Activated CD4-positive, alpha-beta T cell treated with anti-CD3 and anti-CD28 coated beads for 24 hours (primary cell): ENCODE results near the gene MARF1.
A peak's percentile ranks its signal among the peaks of the same experiment; 100 is the strongest.
"Not testable (repeated sequence)": the region's sequence is repeated elsewhere in the genome, so short reads cannot be mapped to it uniquely, and the experiment has no call there.

Experiments used
- DNase-seq, 2 donors: peaks; one replicate each; pipeline ENCODE4 v3.0.0-alpha.2; 2020; ENCODE audit warnings: low read depth in 2 of 2

MARF1 gene, protein sequence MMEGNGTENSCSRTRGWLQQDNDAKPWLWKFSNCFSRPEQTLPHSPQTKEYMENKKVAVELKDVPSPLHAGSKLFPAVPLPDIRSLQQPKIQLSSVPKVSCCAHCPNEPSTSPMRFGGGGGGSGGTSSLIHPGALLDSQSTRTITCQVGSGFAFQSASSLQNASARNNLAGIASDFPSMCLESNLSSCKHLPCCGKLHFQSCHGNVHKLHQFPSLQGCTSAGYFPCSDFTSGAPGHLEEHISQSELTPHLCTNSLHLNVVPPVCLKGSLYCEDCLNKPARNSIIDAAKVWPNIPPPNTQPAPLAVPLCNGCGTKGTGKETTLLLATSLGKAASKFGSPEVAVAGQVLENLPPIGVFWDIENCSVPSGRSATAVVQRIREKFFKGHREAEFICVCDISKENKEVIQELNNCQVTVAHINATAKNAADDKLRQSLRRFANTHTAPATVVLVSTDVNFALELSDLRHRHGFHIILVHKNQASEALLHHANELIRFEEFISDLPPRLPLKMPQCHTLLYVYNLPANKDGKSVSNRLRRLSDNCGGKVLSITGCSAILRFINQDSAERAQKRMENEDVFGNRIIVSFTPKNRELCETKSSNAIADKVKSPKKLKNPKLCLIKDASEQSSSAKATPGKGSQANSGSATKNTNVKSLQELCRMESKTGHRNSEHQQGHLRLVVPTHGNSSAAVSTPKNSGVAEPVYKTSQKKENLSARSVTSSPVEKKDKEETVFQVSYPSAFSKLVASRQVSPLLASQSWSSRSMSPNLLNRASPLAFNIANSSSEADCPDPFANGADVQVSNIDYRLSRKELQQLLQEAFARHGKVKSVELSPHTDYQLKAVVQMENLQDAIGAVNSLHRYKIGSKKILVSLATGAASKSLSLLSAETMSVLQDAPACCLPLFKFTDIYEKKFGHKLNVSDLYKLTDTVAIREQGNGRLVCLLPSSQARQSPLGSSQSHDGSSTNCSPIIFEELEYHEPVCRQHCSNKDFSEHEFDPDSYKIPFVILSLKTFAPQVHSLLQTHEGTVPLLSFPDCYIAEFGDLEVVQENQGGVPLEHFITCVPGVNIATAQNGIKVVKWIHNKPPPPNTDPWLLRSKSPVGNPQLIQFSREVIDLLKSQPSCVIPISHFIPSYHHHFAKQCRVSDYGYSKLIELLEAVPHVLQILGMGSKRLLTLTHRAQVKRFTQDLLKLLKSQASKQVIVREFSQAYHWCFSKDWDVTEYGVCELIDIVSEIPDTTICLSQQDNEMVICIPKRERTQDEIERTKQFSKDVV (N-terminal part only)

DNA sequence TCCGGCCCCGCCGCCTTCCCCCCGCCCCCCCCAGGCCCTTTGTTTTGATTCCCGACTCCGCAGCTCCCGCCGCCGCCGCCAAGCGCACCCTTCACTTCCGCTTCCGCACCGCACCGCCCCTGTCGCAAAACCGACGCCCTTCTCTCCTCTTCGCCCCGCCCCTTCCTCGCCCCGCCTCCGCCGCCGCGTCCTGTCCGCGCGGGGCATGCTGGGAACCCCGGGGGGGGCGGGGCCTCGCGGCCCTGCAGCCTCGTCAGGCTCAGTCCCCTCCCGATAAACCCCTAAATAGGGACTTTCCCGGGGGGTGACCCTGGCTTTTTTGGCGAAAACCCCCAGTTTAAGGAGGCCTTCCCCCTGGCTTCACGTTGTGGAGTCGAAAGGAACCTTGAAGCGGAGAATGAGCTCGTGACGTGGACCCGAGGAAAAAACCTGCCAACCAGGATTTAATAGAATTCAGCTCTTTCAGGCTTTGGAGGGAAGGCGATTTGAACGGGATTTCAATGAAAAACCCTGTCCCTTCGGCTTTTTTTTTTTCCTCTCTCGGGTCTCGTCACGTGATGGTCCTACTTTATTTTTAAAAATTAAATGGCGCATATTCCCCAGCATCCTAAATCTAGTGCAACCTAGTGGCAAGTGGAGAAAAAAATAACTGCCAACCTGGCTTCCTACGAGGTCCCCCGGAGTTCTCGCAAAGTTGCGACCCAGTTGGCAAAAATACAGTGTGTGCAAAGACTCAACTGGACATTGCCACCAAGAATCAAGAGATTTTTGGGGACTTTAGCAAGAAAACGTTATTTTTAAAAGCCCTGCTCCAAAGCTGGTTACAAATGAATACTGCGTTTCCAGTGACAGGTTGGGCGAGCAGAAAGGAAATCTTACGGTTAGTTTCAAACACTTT lies at the start of gene MARF1:
MARF1 (minus strand) TSS at position 107 of the 898 bp plus-strand sequence. CDS start 3,921 bp downstream, outside the sequence.
- peak; percentile 99 to 100 for DNase-seq

DNA sequence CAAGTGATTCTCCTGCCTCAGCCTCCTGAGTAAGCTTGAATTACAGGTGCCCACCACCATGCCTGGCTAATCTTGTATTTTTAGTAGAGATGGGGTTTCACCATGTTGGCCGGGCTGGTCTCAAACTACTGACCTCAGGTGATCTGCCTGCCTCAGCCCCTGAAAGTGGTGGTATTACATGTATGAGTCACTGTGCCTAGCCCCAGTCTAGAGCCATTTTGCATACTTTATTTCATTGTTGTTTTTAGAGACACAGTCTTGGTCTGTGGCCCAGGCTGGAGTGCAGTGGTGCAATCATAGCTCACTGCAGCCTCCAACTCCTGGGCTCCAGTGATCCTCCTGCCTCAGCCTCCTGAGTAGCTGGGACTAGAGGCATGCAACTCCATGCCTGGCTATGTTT lies 49.6 kb upstream of the MARF1 start:
- DNase-seq = not testable (repeated sequence)

DNA sequence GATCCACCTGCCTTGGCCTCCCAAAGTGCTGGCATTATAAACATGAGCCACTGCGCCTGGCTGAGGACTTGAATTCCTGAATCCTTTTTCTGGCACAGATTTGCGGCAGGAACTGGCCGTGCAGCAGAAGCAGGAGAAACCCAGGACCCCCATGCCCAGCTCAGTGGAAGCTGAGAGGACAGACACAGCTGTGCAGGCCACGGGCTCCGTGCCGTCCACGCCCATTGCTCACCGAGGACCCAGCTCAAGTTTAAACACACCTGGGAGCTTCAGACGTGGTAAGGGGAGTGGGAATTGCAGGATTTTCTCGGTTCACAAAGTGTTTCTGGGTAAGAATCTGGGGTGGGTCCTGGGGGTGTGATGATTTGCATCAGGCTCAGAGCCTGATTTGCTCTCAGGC lies 48.1 kb upstream of the MARF1 start:
- no peak for DNase-seq

DNA sequence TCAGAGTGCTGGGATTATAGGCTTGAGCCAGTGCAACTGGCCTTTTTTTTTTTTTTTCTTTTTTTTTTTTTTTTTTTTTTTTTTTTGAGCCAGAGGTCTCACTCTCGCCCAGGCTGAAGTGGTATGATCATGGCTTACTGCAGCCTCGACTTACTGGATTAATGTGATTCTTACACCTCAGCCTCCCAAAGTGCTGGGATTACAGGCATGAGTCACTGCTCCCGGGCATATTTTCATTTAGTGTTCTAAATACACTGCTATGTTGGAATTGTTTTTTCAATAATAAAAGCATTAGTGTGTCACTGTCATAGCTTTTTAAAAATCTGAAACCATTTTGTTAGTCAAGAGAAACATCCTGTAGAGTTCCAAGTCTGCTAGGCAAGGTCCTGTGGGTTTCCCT lies 47.3 kb upstream of the MARF1 start:
- no peak for DNase-seq

DNA sequence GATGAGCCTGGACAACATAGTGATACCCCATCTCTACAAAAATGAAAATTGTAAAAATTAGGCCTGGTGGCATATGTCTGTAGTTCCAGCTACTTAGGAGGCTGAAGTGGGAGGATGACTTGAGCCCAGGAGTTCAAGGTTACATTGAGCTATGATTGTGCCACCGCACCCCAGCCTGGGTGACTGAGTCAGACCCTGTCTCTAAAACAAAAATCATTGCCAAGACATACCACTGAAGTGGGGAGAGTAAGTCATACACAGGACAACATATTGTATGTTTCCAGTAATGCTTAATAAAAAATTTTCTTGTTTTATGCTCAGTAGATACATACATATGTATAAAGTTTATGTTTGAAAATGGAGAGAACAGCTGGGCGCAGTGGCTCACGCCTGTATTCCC lies 46.3 kb upstream of the MARF1 start:
- no peak for DNase-seq

DNA sequence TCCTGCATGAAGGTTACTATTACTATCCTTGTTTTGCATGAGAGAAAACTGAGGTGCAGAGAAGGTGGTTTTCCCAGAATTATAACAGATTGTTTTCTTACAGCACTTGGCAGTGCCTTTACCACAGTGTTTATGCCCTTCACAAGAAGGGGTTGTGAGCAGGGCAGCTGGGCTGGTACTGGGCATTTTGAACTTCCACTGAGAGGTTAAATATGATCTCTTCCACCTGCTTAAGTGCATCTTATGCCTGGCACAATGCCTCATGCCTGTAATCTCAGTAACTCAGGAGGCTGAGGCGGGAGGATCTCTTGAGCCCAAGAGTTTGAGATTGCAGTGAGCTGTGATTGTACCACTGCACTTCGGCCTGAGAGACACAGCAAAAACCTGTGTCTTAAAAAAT lies 43.3 kb upstream of the MARF1 start:
- DNase-seq = no peak

DNA sequence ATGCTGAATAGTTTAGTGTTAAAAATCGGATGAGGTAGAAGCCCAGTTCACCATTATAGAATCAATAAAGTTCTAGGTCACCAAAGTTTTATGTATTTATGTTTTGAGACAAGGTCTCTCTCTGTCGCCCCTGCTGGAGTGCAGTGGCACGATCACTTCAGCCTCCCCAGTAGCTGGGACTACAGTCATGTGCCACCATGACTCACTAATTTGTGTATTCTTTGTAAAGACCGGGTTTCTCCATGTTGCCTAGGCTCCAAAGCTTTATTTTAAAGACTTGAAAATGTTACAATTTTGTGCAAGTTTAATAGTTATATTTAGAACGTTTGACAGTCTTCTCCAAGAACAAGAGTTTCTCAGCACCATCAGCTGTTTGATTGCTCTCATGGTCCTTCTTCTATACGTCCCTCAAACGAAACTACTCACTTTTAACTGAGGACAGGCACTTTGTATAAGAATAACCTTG lies 39.2 kb upstream of the MARF1 start:
- DNase-seq = peak; percentile 12 to 17

DNA sequence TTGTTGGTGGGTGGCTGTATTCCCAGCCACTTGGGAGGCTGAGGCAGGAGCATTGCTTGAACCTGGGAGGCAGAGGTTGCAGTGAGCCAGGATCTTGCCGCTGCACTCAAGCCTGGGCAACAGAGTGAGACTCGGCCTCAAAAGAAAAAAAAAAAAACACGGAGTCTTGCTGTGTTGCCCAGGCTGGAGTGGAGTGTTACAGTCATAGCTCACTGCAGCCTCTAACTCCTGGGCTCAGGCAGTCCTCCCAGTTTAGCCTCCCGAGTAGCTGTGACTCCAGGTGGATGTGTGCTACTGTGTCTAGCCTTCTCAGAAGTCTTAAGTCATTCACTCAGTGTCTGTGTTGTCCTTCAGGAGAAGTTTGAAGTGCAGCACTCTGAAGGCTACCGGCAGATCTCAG lies 34.5 kb upstream of the MARF1 start:
- no peak for DNase-seq

DNA sequence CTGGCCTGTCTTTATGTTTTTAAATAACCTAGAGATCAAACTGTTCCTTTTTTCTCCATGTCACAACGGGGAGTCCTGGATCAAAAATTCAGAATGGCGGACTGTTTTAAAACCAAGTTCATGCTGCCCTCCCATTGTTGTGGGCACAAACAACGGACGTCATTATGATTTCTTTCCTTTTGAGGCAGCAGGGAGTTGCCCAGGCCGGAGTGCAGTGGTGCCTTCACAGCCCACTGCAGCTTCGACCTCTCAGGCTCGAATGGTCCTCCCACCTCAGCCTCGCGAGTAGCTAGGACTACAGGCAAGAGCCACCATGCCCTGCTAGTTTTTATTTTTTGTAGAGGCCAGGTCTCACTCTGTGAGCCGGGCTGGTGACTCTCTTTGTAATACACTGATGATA lies 33.6 kb upstream of the MARF1 start:
- no peak for DNase-seq

DNA sequence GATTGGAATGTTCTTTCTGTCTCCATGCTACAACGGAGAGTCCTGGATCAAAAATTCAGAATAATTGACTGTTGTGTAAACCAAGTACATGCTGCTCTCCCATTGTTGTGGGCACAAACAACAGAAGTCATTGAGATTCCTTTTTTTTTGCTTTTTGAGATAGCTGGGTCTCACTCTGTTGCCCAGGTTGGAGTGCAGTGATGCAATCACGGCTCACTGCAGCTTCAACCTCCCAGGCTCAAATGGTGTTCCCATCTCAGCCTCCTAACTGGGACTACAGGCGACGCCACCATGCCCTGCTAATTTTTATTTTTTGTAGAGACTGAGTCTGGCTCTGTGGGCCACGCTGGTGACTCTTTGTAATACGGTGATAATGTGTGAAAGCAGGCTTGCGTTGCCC lies 31.6 kb upstream of the MARF1 start:
- DNase-seq = no peak

DNA sequence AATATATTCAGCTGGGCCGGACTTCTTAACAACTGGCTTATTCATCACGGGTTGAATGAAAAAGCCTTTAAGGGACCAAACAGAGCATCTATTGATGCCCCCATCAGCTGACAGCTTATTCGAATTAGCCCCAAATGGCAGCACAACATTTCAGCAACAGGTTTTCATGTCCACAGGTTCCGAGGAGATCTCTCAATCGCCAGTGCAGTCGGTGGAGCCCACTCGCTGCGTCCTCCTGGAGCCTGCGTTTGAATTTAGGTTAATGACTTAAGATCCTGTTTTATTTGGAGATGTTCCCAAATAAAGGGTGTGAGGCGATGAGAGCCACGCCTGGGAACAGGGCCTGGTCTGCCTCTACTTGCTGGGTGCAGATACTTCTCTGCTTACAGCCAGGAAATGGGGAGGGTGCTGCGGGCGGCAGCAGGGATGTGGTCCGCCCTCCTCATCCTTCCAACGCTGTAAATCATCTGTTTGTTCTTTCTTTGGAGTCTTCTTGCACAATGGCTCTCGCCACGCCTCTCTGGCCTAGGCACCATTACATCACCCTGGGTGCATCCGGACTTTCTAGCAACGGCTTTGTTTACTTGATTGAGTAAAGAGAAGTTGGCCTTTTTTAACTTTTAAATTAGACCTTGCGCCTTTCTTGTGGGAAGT lies 29.7 kb upstream of the MARF1 start:
- peak in 1 of 2 donors; percentile 27 for DNase-seq

DNA sequence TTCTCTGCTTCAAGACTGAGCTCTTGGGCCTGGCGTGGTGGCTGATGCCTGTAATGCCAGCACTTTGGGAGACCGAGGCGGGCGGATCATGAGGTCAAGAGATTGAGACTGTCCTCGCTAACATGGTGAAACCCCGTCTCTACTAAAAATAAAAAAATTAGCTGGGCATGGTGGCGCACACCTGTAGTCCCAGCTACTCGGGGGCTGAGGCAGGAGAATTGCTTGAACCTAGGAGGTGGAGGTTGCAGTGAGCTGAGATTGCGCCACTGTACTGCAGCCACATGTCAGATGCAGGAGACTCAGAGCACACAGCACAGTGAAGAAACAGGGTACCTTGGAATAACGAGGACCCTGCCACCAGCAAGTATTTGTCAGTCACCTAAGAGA lies 29.2 kb upstream of the MARF1 start:
- not testable (repeated sequence) for DNase-seq

DNA sequence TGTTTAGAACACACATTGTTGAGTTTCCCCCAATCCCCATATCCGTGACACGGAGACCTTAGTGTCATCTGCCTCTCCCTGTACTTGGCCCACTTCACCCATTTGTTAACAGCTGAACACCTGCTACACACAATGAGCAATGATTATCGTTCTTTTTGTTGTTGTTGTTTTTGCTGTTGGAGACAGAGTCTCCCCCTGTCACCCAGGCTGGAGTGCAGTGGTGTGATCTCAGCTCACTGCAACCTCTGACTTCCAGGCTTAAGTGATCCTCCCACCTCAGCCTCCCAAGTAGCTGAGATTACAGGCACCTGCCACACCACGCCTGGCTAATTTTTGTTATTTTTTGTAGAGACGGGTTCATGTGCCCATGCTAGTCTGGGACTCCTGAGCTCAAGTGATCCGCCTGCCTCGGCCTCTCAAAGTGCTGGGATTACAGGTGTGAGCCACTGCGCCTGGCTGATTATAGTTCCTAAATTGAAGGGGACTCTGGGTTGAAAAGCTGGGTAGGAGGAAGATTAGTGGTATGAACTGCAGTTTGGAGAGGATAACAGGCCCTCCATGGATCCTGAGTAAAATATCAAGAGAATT lies 28.7 kb upstream of the MARF1 start:
- DNase-seq = no peak

DNA sequence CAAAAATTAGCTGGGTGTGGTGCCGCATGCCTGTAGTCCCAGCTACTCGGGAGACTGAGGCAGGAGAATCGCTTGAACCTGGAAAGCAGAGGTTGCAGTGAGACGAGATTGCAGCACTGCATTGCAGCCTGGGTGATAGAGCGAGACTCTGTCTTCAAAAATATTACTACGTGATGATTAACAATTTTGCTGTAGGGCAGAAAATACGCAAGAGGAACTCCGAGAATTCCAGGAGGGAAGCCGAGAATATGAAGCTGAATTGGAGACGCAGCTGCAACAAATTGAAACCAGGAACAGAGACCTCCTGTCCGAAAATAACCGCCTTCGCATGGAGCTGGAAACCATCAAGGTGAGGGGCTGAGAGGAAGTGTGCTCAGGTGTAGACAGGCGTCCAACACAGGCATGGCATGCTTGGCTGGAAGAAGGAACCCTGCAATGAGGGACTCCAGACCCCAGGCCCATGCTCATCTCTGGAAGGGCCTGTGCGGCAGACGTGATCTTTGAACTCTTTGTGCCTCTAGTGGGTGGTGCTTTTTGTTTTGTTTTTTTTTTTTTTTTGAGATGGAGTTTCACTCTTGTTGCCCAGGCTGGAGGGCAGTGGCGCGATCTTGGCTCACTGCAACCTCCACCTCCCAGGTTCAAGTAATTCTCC lies 24.3 kb upstream of the MARF1 start:
- DNase-seq = no peak

DNA sequence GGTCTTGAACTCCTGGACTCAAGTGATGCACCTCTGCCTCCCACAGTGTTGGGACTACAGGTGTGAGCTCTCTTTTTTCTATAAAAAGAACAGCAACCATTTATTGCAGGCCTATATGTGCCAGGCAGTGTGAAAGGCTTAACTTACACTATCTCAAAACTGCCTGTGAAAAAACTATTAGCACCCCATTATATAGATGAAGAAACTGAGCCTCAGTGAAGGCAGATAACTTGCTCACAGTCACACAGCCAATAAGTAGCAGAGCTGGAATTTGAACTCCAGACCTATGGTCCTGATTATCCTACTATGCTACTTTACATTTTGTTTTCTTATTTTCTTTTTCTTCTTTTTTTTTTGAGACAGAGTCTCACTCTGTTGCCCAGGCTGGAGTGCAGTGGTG lies 22.2 kb upstream of the MARF1 start:
- no peak for DNase-seq

DNA sequence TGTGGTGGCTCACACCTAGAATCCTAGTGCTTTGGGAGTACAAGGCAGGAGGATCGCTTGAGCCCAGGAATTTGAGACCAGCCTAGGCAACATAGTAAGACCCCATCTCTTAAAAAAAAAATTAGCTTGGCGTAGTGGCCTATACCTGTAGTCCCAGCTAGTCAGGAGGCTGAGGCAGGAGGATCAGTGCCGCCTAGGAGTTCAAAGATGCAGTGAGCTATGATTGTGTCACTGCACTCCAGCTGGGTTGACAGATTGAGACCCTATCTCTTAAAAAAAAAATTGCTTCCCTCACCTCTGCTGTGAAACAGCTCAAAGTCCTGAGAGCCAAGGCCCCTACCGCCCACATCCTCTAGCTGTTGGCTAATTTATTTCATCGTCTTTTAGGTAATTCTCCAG lies 17.2 kb upstream of the MARF1 start:
- no peak for DNase-seq

DNA sequence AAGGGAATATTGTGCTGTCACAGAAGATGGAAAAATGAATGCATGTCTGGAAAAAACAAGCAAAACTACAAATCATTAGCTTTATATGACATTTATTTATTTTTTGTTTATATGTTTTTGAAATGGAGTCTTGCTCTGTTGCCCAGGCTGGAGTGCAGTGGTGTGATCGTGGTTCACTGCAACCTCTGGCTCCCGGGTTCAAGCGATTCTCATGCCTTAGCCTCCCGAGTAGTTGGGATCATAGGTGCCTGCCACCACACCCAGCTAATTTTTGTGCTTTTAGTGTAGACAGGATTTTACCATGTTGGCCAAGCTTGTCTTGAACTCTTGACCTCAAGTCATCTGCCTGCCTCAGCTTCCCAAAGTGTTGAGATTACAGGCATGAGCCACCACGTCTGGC lies 15.6 kb upstream of the MARF1 start:
- DNase-seq = no peak

DNA sequence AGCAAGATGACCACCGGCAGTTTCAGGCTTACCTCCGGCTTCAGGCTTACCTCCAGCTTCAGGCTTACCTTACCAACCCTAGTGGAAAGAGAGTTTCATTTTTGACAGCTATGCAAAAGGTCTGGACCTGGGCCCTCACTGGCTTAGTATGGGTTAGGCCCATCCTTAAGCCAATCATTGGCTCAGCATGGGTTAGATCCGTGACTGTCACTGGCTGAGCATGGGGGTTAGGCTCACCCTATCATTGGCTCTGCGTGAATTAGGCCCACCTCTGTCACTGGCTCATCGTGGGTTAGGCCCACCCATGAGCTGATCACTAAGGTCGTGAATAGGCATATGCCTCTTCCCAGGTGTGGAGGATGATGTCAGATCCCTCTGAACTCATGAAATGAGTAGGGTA lies 15.2 kb upstream of the MARF1 start:
- no peak for DNase-seq

DNA sequence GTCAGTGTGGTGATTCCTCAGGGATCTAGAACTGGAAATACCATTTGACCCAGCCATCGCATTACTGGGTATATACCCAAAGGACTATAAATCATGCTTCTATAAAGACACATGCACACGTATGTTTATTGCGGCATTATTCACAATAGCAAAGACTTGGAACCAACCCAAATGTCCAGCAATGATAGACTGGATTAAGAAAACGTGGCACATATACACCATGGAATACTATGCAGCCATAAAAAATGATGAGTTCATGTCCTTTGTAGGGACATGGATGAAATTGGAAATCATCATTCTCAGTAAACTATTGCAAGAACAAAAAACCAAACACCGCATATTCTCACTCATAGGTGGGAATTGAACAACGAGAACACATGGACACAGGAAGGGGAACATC lies 12.6 kb upstream of the MARF1 start:
- not testable (repeated sequence) for DNase-seq

DNA sequence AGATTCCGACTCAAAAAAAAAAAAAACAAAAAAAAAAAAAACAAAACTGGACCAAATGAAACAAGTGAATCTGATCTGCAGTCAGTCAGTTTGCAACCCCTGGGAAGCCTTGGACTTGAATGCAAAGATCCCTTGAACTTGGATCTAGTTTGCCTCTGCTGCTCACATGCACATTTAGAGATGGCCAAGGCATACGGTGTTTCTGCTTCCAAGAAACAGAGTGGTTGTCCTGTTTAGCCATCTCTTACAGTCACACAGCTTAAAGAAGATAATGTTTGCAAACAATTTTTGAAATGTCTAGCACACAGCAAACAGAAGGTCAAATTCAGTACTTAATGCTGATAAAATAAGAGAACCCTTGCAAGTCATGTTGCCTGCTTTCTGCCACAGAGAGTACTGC lies 11.6 kb upstream of the MARF1 start:
- DNase-seq = no peak
